ENCODE measurements around the gene BMP7.

GRCh38 chr20:57118964-57119363 is 147.5 kb downstream of the BMP7 start:
- TF ChIP-seq POLR2A (IDR thresholded peaks at IDR 0.05; ENCODE audit: low read depth, low read length) (no peak), POLR2AphosphoS5 (IDR thresholded peaks at IDR 0.05; ENCODE audit: low read depth, low read length) (no peak), TAF1 (IDR thresholded peaks at IDR 0.05; ENCODE audit: borderline replicate concordance, low read depth, low read length) (no peak)
